Measurements from ENCODE around the gene HAPSTR1. TPM values are rescaled to one million over a fixed set of nuclear protein-coding genes. Genes with fewer than 3 reads are reported as not detected.

The HAPSTR1 gene
- total and polyA plus RNA-seq, 7 donors: 15.1 to 80.0 (median 54.5) TPM

GRCh38 chr16:9092282-9092977 lies 986 bp downstream of the HAPSTR1 start:
- no peaks in the 10 kb centered on the region for H3K27me3 ChIP-seq (ENCODE audit: insufficient read depth in 3 of 3, low read length in 2 of 3)
- H3K4me3 ChIP-seq: peak overlapping the region; percentile 89

DNA sequence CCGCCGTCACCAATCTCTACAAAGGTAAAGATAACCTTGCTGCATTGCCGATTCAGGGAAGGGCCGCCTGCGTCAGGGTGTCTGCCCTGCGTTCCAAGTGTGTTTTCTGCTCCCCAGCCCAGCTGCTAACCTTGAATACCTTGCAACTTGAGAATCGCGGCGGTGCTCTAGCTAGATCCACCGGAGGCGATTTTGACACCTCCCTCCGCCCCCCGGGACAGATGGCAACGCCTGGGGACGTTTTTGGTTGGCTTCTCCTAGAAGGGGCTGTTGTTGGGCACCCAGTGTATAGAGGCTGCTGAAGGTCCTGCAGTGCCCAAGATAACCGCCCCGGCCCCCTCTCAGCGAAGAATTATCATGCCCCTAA lies 1.5 kb downstream of the HAPSTR1 start:
- peak overlapping the region; percentile 99 for H3K27ac ChIP-seq
- H3K4me3 ChIP-seq: peak overlapping the region; percentile 89
- no peaks in the 10 kb centered on the region for H3K9me3 ChIP-seq
- DNase-seq (peak; percentile 36 to 62), ATAC-seq (peak in 1 of 4 donors; percentile 27)
- WGBS, 3 donors: 0 to 1% (median 1%) methylated on average over 18 of the region's 18 CpGs
- TF ChIP-seq CTCF (IDR thresholded peaks at IDR 0.05): no peak
- H3K36me3 ChIP-seq (ENCODE audit: insufficient read depth in 1 of 2, low read depth in 1 of 2): peaks cover 2 to 12% of the 10 kb centered on the region in 2 donors
- H3K4me1 ChIP-seq: peaks cover 48% of the 10 kb centered on the region
- no peaks in the 10 kb centered on the region for H3K27me3 ChIP-seq (ENCODE audit: insufficient read depth in 3 of 3, low read length in 2 of 3)
- intact Hi-C loops (cut with DNase I): loop anchor here in 1 of 2 donors (5.0 to 10.0 kb wide), 2 partner anchors 41 to 208 kb away; partner anchors contain the start of gene LITAFD

More at GRCh38 chr16:9092282-9092977, 986 bp downstream of the HAPSTR1 start:
- DNase-seq (peak; percentile 48 to 73), ATAC-seq (peak in 2 of 4 donors; percentile 3 to 13)
- WGBS, 3 donors: 0 to 1% (median 1%) methylated on average over 35 to 64 of the region's 64 CpGs
- TF ChIP-seq CTCF (IDR thresholded peaks at IDR 0.05): no peak
- H3K27ac ChIP-seq: peak overlapping the region; percentile 99
- H3K36me3 ChIP-seq (ENCODE audit: insufficient read depth in 1 of 2, low read depth in 1 of 2): peaks cover 2 to 12% of the 10 kb centered on the region in 2 donors
- intact Hi-C loops (cut with DNase I): loop anchor here in 1 of 2 donors (5.0 to 10.0 kb wide), 2 partner anchors 40 to 208 kb away; partner anchors contain the start of gene LITAFD
- peaks cover 42% of the 10 kb centered on the region for H3K4me1 ChIP-seq
- no peaks in the 10 kb centered on the region for H3K9me3 ChIP-seq

GRCh38 chr16:9094011-9094846 lies 2.8 kb downstream of the HAPSTR1 start:
- Histone ChIP-seq H3K27me3 (ENCODE audit: insufficient read depth in 3 of 3, low read length in 2 of 3) (no peaks in the 10 kb centered on the region), H3K9me3 (no peaks in the 10 kb centered on the region), H3K36me3 (ENCODE audit: insufficient read depth in 1 of 2, low read depth in 1 of 2) (peaks cover 2 to 20% of the 10 kb centered on the region in 2 donors), H3K4me1 (peaks cover 60% of the 10 kb centered on the region), H3K4me3 (peak overlapping the region; percentile 89), H3K27ac (peak overlapping the region; percentile 99)
- no peak for ATAC-seq
- WGBS, 3 donors: 19 to 25% (median 21%) methylated on average over 8 of the region's 8 CpGs
- no peak for TF ChIP-seq CTCF (IDR thresholded peaks at IDR 0.05)
- intact Hi-C loops (cut with DNase I): loop anchor here in 1 of 2 donors (5.0 to 10.0 kb wide), 2 partner anchors 42 to 209 kb away; partner anchors contain the start of gene LITAFD
- no peak for DNase-seq

DNA sequence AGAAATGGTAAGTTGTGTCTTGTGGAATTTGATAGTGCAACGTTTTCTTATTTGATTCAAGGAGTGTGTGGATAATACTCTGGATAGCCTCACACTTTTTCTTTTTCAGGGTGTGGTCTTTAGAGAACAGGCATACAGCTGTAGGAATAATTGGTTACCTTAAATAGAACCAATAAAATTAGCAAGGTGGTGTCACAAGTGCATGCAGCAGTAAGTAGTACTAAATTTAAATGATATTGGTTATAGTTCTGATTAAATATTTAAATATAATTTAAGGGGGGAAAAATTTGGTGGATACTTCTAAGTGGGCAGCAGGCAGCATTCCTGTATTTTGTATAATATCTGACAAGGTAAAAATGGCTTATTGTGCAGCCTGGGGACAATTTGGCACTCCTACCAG lies 3.7 kb downstream of the HAPSTR1 start:
- WGBS, 3 donors: 1 to 6% (median 3%) methylated on average over 1 of the region's 1 CpG
- intact Hi-C loops (cut with DNase I): loop anchor here in 1 of 2 donors (10.0 kb wide), 1 partner anchor 210 kb away; the partner anchor contains the start of gene LITAFD
- ATAC-seq (no peak), DNase-seq (no peak)
- H3K36me3 ChIP-seq (ENCODE audit: insufficient read depth in 1 of 2, low read depth in 1 of 2): peaks cover 2 to 20% of the 10 kb centered on the region in 2 donors
- no peaks in the 10 kb centered on the region for H3K9me3 ChIP-seq
- peaks cover 69% of the 10 kb centered on the region for H3K4me1 ChIP-seq
- H3K27me3 ChIP-seq (ENCODE audit: insufficient read depth in 3 of 3, low read length in 2 of 3): no peaks in the 10 kb centered on the region
- no peak overlapping the region for H3K27ac ChIP-seq
- no peak for TF ChIP-seq CTCF (IDR thresholded peaks at IDR 0.05)
- peak overlapping the region; percentile 89 for H3K4me3 ChIP-seq

Measured in psoas muscle (tissue), 8 donors.